HTR-8/SVneo (cell line): ENCODE data around the gene ZNF688.
"Not testable (repeated sequence)": the region's sequence is repeated elsewhere in the genome, so short reads cannot be mapped to it uniquely, and the experiment has no call there.

Experiments used
- DNase-seq: peaks from one replicate; pipeline ENCODE4 v3.0.0; 2011; ENCODE audit warnings: low spot score, mixed read lengths; ENCODE audit not compliant: insufficient read length
- FAIRE-seq: peaks from 2 replicates; lab custom pipeline; 2011; peaks lifted over from hg19 to GRCh38; lab: Jason Lieb, UNC

ZNF688 gene

GRCh38 chr16:30571445-30572322 lies at the start of gene ZNF688:
TSS of gene ZNF688 (minus strand) at chr16:30571714. CDS start at chr16:30571629, 85 bp downstream.
- FAIRE-seq, result no peak
- DNase-seq, result peak; percentile 95

- DNase-seq (no peak), FAIRE-seq (no peak)
Observed at GRCh38 chr16:30620169-30620568, 48.7 kb upstream of the ZNF688 start.

GRCh38 chr16:30619638-30620037 lies 48.1 kb upstream of the ZNF688 start:
- DNase-seq (no peak), FAIRE-seq (no peak)

- FAIRE-seq (no peak), DNase-seq (no peak)
Observed at GRCh38 chr16:30619202-30619601, 47.7 kb upstream of the ZNF688 start.

GRCh38 chr16:30615358-30616091 lies 44.0 kb upstream of the ZNF688 start:
- DNase-seq (peak; percentile 61), FAIRE-seq (no peak)

- peak; percentile 16 for FAIRE-seq
- peak; percentile 97 for DNase-seq
Observed at GRCh38 chr16:30609926-30610839, 38.7 kb upstream of the ZNF688 start, which contains the start of gene ZNF689. TSS of gene ZNF689 (minus strand) at chr16:30610389. CDS start at chr16:30610041, 348 bp downstream.

GRCh38 chr16:30609002-30609925 lies 37.8 kb upstream of the ZNF688 start:
- DNase-seq, result peak; percentile 37
- no peak for FAIRE-seq

- DNase-seq (no peak), FAIRE-seq (no peak)
Observed at GRCh38 chr16:30606004-30606403, 34.5 kb upstream of the ZNF688 start.

- FAIRE-seq (no peak), DNase-seq (no peak)
Observed at GRCh38 chr16:30605158-30605557, 33.6 kb upstream of the ZNF688 start.

- FAIRE-seq, result no peak
- no peak for DNase-seq
Observed at GRCh38 chr16:30604316-30604947, 32.9 kb upstream of the ZNF688 start.

- FAIRE-seq (no peak), DNase-seq (no peak)
Observed at GRCh38 chr16:30603945-30604315, 32.4 kb upstream of the ZNF688 start.

GRCh38 chr16:30602616-30603277 lies 31.2 kb upstream of the ZNF688 start:
- FAIRE-seq, result no peak
- no peak for DNase-seq

- no peak for DNase-seq
- FAIRE-seq, result no peak
Observed at GRCh38 chr16:30601966-30602365, 30.5 kb upstream of the ZNF688 start.

GRCh38 chr16:30600929-30601328 lies 29.4 kb upstream of the ZNF688 start:
- DNase-seq, result no peak
- FAIRE-seq, result no peak

- DNase-seq, result no peak
- no peak for FAIRE-seq
Observed at GRCh38 chr16:30600215-30600614, 28.7 kb upstream of the ZNF688 start.

GRCh38 chr16:30592871-30593270 lies 21.4 kb upstream of the ZNF688 start:
- DNase-seq (no peak), FAIRE-seq (no peak)

- FAIRE-seq, DNase-seq: not testable (repeated sequence)
Observed at GRCh38 chr16:30590869-30591268, 19.4 kb upstream of the ZNF688 start.

GRCh38 chr16:30589582-30589981 lies 18.1 kb upstream of the ZNF688 start:
- DNase-seq, FAIRE-seq: not testable (repeated sequence)
